Activated CD4-positive, CD25-positive, alpha-beta regulatory T cell treated with anti-CD3 and anti-CD28 coated beads, Interleukin-2, amount 50 U/mL, for 72 hours (primary cell): Measurements from ENCODE around the gene ARGLU1.

Experiments
- DNase-seq: peaks from one replicate; pipeline ENCODE4 v3.0.0; 2021

The ARGLU1 gene

DNA sequence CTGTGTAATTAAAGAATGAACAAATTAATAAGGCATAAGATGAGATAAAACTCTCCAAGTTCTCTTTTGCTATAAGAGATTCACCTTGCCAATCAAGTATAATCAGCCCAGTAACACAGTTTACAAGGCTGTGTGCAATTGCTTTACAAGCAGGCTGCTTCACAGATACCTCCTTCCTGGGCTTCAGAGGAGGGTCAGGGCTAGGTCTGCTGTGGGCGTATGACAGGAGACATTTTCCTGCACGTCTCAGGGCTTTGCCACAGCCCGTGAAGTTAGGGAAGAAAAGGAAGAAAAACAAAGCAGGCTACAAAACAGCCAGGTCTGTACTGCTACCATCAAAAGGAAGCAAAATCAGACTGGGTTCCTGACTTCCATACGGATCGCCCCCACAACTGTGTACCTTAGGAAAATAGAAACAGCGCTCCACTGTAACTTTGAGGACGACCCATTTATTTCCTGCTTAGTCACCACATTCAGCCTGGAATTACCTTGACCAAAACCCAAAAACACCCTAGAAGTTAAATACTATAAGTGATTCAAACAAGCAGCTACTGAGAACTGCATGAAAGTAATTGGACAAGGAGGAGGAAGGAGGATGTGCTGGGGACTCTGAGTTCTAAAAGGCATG is 44.9 kb downstream of the ARGLU1 start:
- no peak for DNase-seq

DNA sequence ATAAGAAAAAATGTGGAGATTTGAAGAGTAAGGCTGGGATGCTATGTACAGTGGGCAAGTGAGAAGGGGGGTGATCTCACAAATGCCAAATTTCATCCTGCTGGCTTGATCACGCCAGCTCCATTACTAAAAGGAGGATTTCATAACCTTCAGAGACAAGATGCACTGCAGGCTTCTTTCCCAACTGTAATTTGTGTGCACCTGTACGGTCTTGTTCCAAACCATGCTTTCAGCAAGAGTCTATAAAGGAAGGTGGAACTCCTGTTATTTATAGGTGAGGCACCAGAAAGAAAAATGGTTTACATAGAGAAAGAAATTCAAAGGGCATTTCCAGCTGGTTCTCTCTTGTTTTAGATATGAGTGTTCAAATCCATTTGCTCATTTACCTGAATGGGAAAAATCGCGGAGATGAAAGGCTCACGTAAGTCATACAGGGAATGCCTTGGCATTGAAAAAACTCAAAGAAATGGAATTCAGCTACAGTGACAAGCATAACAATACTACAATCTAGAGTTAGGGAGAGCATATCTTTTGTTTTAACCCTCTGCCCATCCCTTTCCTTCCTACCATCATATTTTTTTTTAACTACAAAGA is 45.7 kb downstream of the ARGLU1 start:
- DNase-seq, result no peak

DNA sequence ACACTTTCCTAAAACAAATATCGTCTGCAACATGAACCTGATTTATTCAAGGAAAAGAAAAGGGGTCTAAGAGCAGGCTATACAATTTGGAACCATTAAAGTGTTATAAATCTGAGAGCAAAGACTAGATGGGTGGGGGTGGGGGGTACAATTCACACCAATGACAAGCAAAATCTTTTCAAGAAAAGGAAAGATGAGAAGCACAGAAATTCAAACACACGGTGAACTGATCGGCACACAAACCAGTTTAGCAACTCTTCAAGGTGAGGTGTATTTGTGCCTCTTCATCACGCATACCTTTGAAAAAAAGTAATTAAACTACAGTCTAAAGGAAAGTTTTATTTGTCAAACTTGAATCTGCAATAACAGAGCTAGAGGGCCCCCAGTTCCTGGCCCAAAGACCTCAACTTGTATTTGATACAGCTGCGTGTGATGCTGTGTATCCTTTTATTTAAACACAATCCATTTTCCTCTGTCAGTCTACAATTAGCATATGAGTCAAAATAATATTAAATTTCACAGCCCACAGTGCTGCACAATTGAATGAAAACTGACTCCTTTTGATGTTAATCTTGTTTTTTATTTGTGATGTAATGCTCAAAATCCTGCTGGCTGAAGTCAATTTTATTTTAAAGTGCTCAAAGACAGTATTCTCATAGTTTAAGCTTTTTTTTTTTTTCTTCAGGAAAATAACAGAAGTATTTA is 46.7 kb downstream of the ARGLU1 start:
- no peak for DNase-seq

DNA sequence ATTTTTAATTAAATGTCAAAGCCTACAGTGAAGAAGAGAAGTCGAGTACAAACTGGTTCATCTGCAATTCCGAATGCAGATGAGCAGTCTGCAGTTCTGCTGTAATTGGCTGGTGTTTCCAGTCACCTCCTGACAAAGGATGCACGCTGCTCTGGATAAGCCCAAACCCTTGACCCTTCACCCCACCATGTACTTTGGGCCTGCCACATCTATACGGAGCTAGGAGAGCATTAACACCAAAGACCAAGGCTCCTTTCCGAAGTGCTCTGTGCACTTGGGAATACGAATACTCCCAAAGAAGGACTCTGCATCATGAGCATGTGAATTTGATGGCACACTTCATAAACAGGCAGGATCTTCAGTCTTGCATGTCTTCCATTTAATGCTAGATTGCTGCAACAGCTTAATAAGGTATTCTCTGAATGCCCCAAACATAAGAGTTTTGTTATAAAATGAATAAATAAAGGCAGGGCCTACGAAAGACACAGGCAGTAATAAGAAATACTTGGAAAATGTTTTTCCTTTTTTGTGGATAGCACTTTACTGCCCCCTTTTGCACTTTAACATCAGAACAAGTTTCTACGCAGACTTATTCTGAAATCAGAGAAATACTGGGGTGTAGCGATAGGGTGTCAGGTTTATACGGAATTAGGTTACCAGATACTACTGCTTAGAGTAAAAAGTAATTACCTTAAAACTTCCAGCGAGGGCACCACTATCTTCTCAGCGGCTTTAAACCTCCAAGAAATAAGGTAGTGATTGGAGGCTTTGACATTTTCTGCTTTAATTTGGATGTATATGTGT is 47.5 kb downstream of the ARGLU1 start:
- no peak for DNase-seq

DNA sequence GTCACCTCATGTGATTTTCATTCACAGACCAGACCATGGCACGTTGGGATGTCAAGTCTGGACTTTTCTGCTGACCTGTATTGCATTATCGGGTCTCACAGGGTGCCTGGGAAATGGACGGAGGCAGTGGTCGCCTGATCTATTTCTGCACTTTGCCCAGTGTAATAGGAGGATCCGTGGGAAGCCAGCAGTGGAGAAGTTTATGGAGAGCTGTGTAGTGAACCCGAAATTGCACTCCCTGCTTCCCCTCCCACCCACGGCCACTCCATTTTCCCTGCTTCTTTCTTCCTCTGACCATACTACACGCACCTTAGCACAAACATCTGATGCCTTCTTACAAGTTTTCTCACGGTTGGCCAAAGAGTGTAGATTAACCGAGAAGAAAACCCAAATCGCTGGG is 49.4 kb downstream of the ARGLU1 start:
- DNase-seq, result no peak

DNA sequence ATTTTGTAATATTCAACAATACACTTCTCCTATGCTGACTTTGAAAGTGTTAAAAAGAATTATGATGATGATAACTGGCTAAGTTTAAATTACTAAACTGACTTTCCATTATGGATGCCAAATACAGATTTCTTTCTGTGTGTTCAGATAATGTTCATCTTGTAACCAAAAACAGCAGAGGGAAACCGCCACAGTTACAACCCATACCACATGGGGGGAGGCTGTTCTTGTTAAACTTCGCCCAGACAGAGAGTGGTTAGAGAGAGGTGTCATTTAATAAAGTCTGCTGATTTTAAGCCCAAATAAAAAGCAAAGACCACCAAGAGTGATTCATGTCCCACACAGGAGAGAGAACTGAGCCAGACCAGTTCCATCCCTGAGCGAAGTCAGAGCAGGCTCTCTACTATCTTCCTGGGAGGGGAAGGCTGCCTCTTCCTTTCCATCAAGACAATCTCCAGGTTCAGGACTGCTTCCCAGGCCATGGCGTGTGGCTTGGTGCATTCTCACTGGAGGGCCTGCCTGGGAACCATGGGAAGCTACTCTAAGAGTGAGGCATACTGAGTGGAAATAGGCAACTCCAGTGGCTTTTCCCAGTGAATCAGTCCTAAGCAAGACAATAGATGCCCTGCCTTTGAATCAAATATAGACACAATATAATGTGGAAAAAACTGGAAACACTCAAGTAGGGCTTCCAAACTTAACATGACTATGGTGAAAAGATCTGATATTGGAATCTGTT is 50.7 kb downstream of the ARGLU1 start:
- no peak for DNase-seq

DNA sequence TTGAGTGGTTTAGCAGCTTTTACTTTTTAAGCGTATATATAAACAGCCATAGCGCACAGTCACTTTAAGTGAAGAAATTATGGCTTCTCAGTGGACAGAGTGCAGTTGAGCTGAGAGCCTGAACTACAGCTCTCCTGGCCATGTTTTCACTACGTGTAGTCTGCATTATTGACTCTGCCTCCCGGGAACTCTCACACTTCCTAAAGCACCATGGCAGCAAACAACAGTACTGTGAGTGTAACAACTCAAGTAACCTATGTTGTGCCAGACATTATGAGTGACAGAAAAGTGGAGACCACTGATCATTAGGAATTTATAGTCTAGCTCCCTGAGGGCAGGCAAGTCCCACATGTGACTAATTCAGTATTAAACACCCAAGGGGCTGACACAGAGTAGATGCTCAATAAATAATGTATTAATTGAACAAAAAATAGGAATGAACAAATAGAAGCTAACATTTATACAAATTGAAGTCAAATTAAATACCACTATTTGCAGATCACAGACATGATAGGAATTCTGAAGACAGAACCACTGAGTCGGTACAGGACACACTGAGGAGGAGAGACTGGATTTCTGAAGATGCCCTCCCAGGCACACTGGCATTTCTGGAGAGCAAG is 52.2 kb downstream of the ARGLU1 start:
- no peak for DNase-seq

DNA sequence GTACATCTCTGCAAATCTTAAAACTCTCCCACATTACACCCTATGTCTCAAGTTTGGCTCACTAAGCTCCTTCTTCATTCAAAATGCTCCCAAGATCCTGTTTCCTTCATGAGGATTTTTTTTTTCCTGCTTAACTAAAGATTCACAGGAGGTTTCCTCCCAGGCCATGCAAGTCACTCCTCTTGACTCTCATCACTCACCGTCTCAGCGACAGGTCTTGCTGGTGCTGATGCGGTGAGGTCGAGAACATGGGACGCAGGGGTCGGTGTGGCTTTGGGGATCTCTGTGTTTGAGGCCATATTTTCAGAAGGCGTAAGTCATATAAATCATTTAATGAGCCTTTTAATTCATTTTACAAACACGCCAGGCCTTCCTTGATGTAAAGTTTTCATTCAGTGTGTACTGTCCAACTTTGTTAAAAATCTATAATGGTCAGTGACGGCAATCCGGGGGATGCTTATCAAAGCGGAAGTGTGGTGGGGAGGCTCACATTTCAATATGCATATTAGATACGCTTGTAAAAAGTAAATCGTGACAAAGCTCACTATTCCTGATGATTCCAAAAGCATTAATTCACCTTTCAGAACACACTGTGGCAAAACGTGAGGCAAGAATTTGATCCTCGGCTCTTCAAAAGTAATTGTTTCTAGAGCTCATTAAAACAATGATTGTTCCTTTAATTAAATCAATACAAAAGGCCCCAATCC is 52.9 kb downstream of the ARGLU1 start:
- no peak for DNase-seq

DNA sequence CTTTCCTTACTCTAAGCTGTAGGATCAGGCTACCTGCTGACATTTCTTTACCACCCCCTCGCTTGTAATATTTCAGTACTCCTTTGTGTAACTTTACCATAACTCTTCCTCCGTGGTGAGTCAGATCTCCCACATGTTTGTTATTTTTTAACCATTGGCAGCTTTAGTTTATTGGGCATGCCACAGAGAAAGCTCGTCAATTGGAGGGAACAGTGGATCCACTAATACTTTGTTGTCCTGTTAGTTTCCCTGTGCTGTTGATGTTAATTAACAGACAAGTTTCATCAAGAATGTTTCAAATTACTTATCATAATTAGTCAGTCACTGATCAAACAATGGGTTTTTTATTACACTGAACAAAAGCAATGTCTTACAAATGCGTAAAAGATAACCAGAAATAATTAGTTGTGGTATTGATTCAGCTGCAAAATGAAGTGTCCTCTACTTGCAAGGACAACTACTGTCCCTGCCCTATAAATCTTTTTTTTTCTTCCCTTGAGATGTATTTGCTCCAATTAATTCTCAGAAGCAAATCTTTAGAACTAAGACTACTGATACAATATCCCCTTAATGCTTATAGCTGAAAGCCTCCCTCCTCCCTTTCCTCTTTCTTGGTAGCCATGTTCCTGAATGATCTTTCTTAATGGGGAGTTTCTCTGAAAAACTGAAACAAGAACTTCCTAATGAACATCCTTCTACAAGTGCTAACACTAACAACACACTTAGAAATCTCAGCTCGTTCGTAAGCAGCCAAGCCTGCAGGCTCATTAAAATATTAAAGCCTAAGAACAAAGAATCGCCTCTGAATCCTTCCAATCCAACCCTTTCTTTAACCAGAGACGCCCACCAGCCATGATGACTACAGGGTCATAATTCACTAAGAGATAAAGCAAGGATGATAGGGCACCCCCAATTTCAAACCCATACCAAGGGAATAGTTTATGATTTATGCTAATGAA is 54.6 kb downstream of the ARGLU1 start:
- DNase-seq, result no peak

DNA sequence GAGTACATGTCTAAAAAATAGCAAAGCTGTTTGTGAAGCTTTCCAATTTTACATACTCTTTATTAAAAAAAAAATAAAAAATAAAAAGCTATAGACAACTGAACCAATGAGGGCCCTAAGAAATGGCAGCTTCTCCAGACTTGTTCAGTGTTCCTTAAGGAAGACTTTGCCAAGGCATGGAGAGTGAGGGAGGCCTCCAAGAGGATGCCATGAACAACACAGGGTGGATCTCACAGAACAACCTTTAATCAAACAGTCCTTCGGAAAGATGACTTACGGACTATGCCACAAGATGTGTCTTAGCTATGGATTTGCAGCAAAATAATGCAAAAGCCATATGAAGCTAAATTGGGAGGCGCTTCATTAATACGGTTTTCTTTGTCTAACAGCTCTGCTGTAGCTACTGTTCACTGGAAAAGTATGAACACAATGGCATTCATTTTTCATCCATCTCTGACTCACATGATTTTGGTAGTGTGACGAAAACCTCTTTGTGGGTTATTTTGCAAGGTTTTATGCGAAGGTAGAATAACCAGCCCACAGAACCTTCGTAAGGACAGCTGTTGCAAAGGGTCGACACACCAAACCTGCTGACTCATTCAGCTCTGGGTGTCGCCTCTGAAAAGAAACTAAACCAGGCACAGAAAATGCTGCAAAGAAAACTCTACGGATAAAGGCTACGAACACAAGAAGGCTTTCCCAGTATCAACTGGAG is 60.2 kb downstream of the ARGLU1 start:
- DNase-seq, result no peak

DNA sequence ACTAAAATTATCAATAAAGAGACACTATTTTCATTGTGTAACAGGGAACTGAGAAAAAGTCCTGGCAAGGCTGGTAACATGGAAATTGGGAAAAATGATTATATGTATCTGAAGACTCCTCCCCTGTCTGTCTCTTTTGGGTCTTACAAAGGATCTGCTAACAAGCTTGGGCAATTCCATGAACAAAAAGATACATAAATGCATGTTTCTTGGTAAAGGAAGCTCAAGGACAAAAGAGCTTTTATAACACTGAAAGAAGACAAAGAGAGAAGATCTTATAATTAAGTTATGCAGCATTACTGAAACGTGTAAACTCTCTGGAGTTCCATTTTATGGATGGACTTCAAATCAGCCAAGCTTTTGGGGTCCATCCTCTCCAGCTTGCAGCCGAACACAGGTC is 61.7 kb downstream of the ARGLU1 start:
- DNase-seq, result no peak

DNA sequence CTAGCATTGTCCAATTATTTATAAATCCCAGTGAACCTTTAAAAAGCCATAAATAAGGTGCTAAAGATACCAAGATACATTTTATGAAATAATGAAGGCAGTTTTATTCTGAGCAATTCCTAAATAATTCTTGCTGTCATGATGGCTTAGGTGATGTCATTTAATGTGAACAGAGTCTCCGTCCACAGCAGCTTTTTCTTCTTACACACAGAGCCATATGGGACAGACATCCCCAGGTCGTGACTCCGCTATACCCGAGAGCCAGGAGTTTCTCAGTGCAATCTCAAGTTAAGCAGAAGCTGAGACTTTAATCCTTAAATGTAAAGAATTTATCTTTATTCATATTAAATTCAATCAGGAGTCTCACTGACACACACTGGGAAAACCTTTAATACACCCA is 62.2 kb downstream of the ARGLU1 start:
- DNase-seq, result no peak

DNA sequence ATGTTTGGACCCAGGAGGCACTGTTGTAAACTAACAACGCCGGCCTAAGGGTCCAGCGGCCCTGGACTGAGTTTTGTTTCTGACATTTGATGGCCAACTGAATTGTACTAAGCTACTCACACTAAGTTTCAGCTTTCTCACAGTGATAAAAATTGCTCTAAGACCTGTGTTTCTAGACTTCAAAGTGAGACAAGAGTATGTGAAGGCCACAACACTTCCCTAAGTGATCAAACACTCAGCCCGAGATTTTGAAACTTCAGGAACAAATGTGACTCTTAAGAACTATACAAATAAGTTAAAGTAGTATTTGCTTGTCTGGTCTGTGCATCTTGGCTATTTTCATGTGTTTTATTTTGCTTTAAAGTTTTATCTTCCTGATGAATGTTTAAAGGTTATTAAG is 62.6 kb downstream of the ARGLU1 start:
- DNase-seq, result no peak

DNA sequence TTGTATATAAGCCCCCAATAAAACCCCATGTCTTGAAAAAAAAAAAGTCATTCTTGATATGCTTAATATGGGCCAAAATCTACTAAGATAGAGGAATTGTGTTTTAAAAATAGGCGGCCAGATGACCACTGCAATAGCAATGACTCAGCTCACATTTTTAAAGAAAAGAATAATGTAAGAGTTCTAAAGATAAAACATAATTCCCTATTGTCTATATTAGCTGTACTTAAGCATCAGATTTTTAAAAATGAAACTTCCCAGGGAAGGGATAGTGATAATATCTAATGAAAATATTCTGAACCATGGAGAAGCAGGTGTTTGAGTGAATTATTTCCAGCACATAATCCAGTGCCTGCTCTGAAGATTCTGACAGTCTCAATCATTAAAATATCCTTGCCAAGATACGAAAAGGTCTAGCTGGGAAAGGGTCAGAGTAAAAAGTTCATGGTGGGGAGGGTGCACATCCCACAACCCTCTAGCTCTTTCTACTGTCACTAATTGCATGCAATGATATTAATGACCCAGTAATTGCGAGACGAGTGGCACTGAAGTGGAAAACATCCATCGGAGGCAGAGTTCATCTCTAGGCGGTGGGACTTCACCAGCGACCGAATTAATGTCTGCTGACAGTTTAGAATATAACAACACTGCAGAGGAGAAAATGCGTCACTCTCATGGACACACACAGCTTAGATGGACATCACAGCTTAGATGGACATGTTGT is 64.0 kb downstream of the ARGLU1 start:
- no peak for DNase-seq

DNA sequence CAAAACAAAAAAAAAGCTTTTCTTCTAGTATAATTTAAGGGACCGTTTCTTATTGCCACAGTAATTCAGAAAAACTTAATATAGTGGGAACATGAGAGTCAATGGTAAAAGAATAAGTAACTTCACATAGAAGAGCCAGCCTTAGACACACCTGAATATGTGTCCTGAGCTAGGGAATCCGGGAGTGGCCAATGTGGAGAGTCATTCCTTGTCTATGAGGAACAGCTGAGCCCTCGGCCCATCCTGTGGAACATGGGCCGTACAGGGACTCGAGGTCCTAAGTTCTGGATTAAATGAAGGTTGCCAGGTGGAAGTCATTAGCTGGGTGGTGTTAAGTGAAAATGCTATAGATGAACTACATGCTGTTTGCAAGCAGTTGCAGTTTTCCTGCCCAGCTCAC is 64.7 kb downstream of the ARGLU1 start:
- DNase-seq, result no peak

DNA sequence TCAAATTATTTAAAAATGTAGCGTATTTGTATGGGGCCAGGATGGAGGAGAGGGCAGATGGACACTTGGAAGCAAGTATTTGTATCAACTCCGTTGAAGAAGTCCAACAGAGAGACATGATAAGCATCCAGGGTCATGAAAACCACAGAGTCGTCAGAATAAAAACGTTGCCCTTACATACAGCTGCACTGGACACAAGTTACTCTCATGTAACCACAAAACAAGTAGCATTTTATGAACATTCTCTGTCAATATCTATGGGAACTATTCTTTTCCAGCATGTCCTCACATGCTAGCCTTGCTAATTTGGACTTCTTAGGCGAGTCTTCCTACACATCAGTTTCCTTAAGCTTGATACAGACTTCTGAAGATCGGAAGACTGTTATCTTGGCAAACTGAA is 67.5 kb downstream of the ARGLU1 start:
- DNase-seq, result no peak

DNA sequence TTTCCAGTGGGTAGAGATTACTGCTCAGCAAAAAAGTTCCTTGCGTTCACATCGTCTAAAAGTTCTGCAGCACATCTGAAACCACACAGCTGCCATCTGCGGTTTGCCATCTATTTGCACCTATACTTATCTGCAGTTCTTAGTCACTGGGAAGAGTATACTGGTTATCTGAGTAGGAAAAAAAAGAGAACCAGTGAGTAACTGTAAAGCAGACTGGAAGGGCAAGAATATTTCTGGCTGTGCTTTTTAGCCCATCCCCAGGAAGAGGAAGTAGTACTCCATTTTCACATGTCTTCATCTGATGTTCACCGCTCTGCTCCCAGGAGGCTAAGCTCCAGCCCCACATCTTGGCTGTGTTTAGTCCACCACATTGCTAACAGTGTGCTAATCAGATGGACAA is 68.0 kb downstream of the ARGLU1 start:
- no peak for DNase-seq

DNA sequence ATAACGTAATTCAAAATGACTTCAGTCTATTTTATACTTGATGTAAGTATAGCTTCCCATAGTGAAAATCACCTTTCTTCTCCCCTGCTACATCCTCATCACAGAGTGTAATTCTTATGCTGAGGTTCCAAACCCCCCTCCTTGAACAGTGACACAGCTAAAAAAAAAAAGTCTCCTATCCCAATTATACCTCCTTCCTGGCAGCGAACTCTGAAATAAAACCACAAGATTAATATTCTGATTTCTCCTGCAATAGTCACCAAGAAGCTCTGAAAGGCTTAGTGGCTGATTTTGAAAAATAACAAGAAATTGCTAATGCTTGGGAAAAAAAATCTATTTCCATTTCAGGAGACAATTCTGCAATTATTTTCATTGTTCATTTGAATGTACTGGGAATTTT is 68.8 kb downstream of the ARGLU1 start:
- DNase-seq, result no peak

DNA sequence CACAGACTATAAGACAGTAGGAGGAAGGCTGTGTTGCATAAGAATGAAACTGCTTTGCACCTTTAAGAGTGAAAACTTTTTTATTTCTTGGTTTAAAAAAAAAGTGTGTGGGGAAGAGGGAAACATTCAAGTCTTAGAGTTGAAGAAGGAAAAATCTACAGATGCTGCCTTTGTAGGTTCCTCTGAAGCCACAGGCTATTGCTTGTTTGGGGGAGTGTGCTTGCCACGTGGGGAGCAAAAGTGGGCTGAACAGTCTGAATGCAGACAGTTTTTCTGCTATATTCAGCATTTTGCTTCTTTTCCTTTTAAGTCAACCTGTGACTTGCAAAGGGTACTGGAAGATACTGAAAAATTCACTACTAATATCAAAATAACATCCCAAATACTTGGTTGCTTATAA is 69.4 kb downstream of the ARGLU1 start:
- DNase-seq, result no peak
